K562 (cell line): ENCODE data around the gene HADH. TPM values are rescaled to one million over a fixed set of nuclear protein-coding genes. Genes with fewer than 3 reads are reported as not detected.

ENCODE experiments used
- ATAC-seq: fragments of 200-7000 bp; cut with Tn5 transposase; 3 replicates; pipeline ENCODE4 v1.9.1; 2020; ENCODE audit warnings: moderate library complexity
- BruUV-seq: library from RNA; stranded (reverse); fragments of 400-500 nt; replicated peaks from 2 replicates; lab custom pipeline; 2021; lab: Mats Ljungman, UMichigan
- CTCF ChIA-PET: fragments of 300-600 bp; formaldehyde crosslinking; extraction: SDS; loops from one replicate; lab custom pipeline; 2021; ENCODE audit warnings: low intra/inter-chr PET ratio; lab: Yijun Ruan, JAX
- POLR2A ChIA-PET: fragments of 300-600, 350-650 bp; sonication (Branson Sonifier 250); formaldehyde crosslinking; extraction: SDS; loops from one replicate; lab custom pipeline; 2021; ENCODE audit warnings: antibody characterized with exemption, inconsistent platforms; lab: Yijun Ruan, JAX
- DNase-seq, 4 experiments: peaks; one replicate each; pipeline versions ENCODE4 v3.0.0 to v3.0.0-alpha.2; 2011 to 2018; ENCODE audit warnings: low spot score in 3 of 4, mixed read lengths in 3 of 4; ENCODE audit errors: extremely low read depth in 1 of 4
- FAIRE-seq: peaks from 2 replicates; lab custom pipeline; 2011; peaks lifted over from hg19 to GRCh38; lab: Jason Lieb, UNC
- H2AFZ ChIP-seq: 2 replicates; pipeline ENCODE4 v1.6.0; 2011; ENCODE audit warnings: low read depth, low read length, control low read depth, inconsistent platforms
- H3K27ac ChIP-seq: fragments of 200-600 bp; 3 replicates; pipeline ENCODE4 v1.8.0; 2011; ENCODE audit warnings: low read depth, mild to moderate bottlenecking, control low read depth, inconsistent platforms, low read length, moderate library complexity, mixed read lengths; ENCODE audit errors: extremely low read depth
- H3K27me3 ChIP-seq, 2 experiments: fragments of 300-600 bp in 1 of 2; 2 replicates in 1 of 2; 3 replicates in 1 of 2; pipeline versions ENCODE4 v1.6.0 to v1.8.0; 2011; ENCODE audit warnings: inconsistent platforms in 2 of 2, low read length in 2 of 2, mild to moderate bottlenecking in 1 of 2, mixed read lengths in 1 of 2, moderate library complexity in 1 of 2; ENCODE audit not compliant: control insufficient read depth in 2 of 2, insufficient read depth in 2 of 2
- H3K36me3 ChIP-seq: fragments of 300-600 bp; 3 replicates; pipeline ENCODE4 v1.8.0; 2011; ENCODE audit warnings: mild to moderate bottlenecking, low read length, inconsistent platforms; ENCODE audit not compliant: control insufficient read depth, insufficient read depth
- H3K4me1 ChIP-seq, 2 experiments: fragments of 200-600 bp in 1 of 2; replicated peaks in 1 of 2; 2 replicates in 1 of 2; 3 replicates in 1 of 2; pipeline versions ENCODE4 v1.5.1 to v1.8.0; 2011; ENCODE audit warnings: inconsistent platforms in 2 of 2, low read length in 2 of 2, mild to moderate bottlenecking in 1 of 2, mixed read lengths in 1 of 2, moderate library complexity in 1 of 2; ENCODE audit not compliant: control insufficient read depth in 2 of 2, insufficient read depth in 2 of 2
- H3K4me2 ChIP-seq: 2 replicates; pipeline ENCODE4 v1.6.1; 2011; ENCODE audit warnings: low read length, control low read depth, inconsistent platforms, mixed read lengths; ENCODE audit not compliant: insufficient read depth
- H3K4me3 ChIP-seq: fragments of 200-600 bp; sonication (generic), shearing (Covaris generic); 2 replicates; pipeline ENCODE4 v1.5.1; 2016; ENCODE audit warnings: control low read depth, inconsistent platforms
- H3K79me2 ChIP-seq: fragments of 200-600 bp; 3 replicates; pipeline ENCODE4 v1.8.0; 2011; ENCODE audit warnings: low read length, inconsistent platforms; ENCODE audit not compliant: control insufficient read depth, insufficient read depth
- H3K9ac ChIP-seq, 2 experiments: 2 replicates each; pipeline versions ENCODE4 v1.6.0 to v1.6.1; 2011; ENCODE audit warnings: low read depth in 2 of 2, low read length in 2 of 2, control low read depth in 1 of 2, inconsistent platforms in 1 of 2, mild to moderate bottlenecking in 1 of 2, mixed read lengths in 1 of 2; ENCODE audit not compliant: insufficient read depth in 1 of 2
- H3K9me1 ChIP-seq: one replicate; pipeline ENCODE4 v1.6.0; 2011; ENCODE audit warnings: inconsistent platforms, mild to moderate bottlenecking, low read length, moderate library complexity; ENCODE audit not compliant: control insufficient read depth, insufficient read depth
- H3K9me3 ChIP-seq: replicated peaks from 2 replicates; pipeline ENCODE4 v1.5.1; 2011; ENCODE audit warnings: low read depth, low read length, inconsistent platforms; ENCODE audit not compliant: control insufficient read depth, insufficient read depth
- H4K20me1 ChIP-seq: replicated peaks from 2 replicates; pipeline ENCODE4 v1.6.1; 2011; ENCODE audit warnings: low read length, inconsistent platforms, mixed read lengths; ENCODE audit not compliant: control insufficient read depth, insufficient read depth
- CHD1 ChIP-seq: fragments of 200-600 bp; sonication (generic); IDR thresholded peaks from one replicate; pipeline ENCODE4 v1.6.1; 2012; ENCODE audit warnings: mild to moderate bottlenecking, moderate library complexity, low read length, inconsistent platforms
- ELF4 ChIP-seq: fragments of 450-650 bp; formaldehyde crosslinking; IDR thresholded peaks from 2 replicates; pipeline ENCODE4 v1.4.0; 2022; ENCODE audit warnings: missing genetic modification characterization
- GMEB1 ChIP-seq: fragments of 250-450 bp; sonication (Bioruptor Pico); IDR thresholded peaks from 2 replicates; pipeline ENCODE4 v1.4.0; 2020; ENCODE audit warnings: mild to moderate bottlenecking
- KLF1 ChIP-seq: fragments of 450-650 bp; IDR thresholded peaks from 2 replicates; pipeline ENCODE4 v1.6.1; 2016; ENCODE audit warnings: missing genetic modification characterization, missing compliant biosample characterization
- NFE2 ChIP-seq: IDR thresholded peaks from 2 replicates; pipeline ENCODE4 v1.6.1; 2014; ENCODE audit warnings: antibody characterized with exemption, low read depth
- POLR2AphosphoS5 ChIP-seq: IDR thresholded peaks from 2 replicates; pipeline ENCODE4 v1.6.1; 2011; ENCODE audit warnings: mild to moderate bottlenecking, low read depth, low read length, moderate library complexity; ENCODE audit not compliant: control insufficient read depth, insufficient read depth
- POLR3A ChIP-seq: IDR thresholded peaks from 2 replicates; pipeline ENCODE4 v1.6.1; 2011; ENCODE audit warnings: borderline replicate concordance, mild to moderate bottlenecking, moderate library complexity; ENCODE audit not compliant: insufficient read length, insufficient read depth; ENCODE audit errors: extremely low read depth
- SRF ChIP-seq, 2 experiments: fragments of 250-450, 450-650 bp in 1 of 2; sonication (Bioruptor Pico) in 1 of 2; sonication (generic) in 1 of 2; formaldehyde crosslinking; IDR thresholded peaks; 2 replicates each; pipeline versions ENCODE4 v1.5.0 to v1.5.1; 2020 to 2022; ENCODE audit warnings: mild to moderate bottlenecking in 1 of 2, missing genetic modification reagents in 1 of 2
- TARDBP ChIP-seq: fragments of 450-650 bp; IDR thresholded peaks from 2 replicates; pipeline ENCODE4 v1.6.1; 2016
- ZKSCAN8 ChIP-seq: fragments of 200-800 bp; sonication (Bioruptor generic); IDR thresholded peaks from 2 replicates; pipeline ENCODE4 v1.6.1; 2016; ENCODE audit warnings: missing genetic modification characterization, missing compliant biosample characterization
- WGBS: fragments of 100-300 bp; shearing (Covaris generic); methylation state at CpG from one replicate; pipeline ENCODE4 v1.1.6; 2016; ENCODE audit warnings: low coverage, mixed read lengths; ENCODE audit not compliant: insufficient coverage; ENCODE audit errors: missing lambda C conversion rate; 5-methylcytosine and 5-hydroxymethylcytosine counted together
- in situ Hi-C: fragments of 300-500 bp; cut with MboI; formaldehyde crosslinking; loops from 4 replicates; pipeline ENCODE4 v1.15.0; 2018; ENCODE audit warnings: inconsistent platforms, mixed read lengths
- intact Hi-C: fragments of 100-400 bp; cut with micrococcal nuclease; formaldehyde crosslinking; loops from 2 replicates; pipeline ENCODE4 v1.14.2; 2022
- polyA plus RNA-seq, 8 experiments: library from polyadenylated mRNA; depleted of rRNA in 4 of 8; stranded (reverse) in 5 of 8; unstranded in 3 of 8; fragments of >200 nt; fragmentation: Nextera tagmentation in 2 of 8; fragmentation: Illumina TruSeq in 1 of 8; extraction: Ambion mirVana in 2 of 8; extraction: Trizol in 1 of 8; gene quantifications; 2 replicates each; pipeline versions ENCODE4 v1.2.1 to v1.2.3, GENCODE V29; 2011 to 2014; ENCODE audit warnings: inconsistent platforms in 1 of 8, missing spikeins in 1 of 8
- total RNA-seq, 7 experiments: library from RNA; depleted of rRNA in 6 of 7; stranded (reverse); fragments of >200 nt in 6 of 7; fragmentation: Illumina TruSeq in 2 of 7; extraction: Trizol in 2 of 7; gene quantifications; 2 replicates each; pipeline versions ENCODE4 v1.2.1 to v1.2.3, GENCODE V29; 2011 to 2021; ENCODE audit warnings: low replicate concordance in 1 of 7

Gene HADH
- total and polyA plus RNA-seq, 9 of the 15 experiments (the other 6 are each of a cell fraction or from before 2014, with no cell fraction given), result 9.4 to 73.3 (median 32.8) TPM

- no peak overlapping the region for H3K27ac ChIP-seq
- BruUV-seq, result no TSS peak
- TF ChIP-seq ZKSCAN8 (CRISPR knock-in tag) (no peak), POLR2AphosphoS5 (no peak), POLR3A (no peak), GMEB1 (CRISPR knock-in tag) (no peak), CHD1 (no peak), KLF1 (tag) (no peak), NFE2 (no peak), SRF (CRISPR knock-in tag; IDR thresholded peaks at IDR 0.05) (no peak), ELF4 (CRISPR knock-in tag) (no peak), TARDBP (no peak)
- DNase-seq (no peak), FAIRE-seq (no peak), ATAC-seq (no peak)
- no peaks in the 10 kb centered on the region for H3K79me2 ChIP-seq
- no peak overlapping the region for H2AFZ ChIP-seq
- H3K4me1 ChIP-seq, result peaks cover 0 to 15% of the 10 kb centered on the region in 2 experiments; a peak in 4 of 5 replicates
- POLR2A ChIA-PET, result no interaction called here
- no peaks in the 10 kb centered on the region for H3K9me1 ChIP-seq
- no peaks in the 10 kb centered on the region for H4K20me1 ChIP-seq
- no peak overlapping the region for H3K9ac ChIP-seq
- in situ Hi-C loops, result no loop called here
- CTCF ChIA-PET, result no interaction called here
- H3K9me3 ChIP-seq, result no peaks in the 10 kb centered on the region
- 82% methylated on average over 7 of the region's 7 CpGs for WGBS
- intact Hi-C loops, result no loop called here
- no peaks in the 10 kb centered on the region for H3K27me3 ChIP-seq
- H3K4me2 ChIP-seq, result no peak overlapping the region
- H3K36me3 ChIP-seq, result peaks cover 21% of the 10 kb centered on the region; the same call in 1 of the 3 replicates
- H3K4me3 ChIP-seq, result no peak overlapping the region
These were observed 59.3 kb downstream of the HADH start for GRCh38 chr4:108048997-108049396.
